K562 (cell line): ENCODE data around the gene CCDC33. TPM values are rescaled to one million over a fixed set of nuclear protein-coding genes. Genes with fewer than 3 reads are reported as not detected.

Experiments
- BDP1 ChIP-seq: IDR thresholded peaks from 3 replicates; pipeline ENCODE4 v1.6.1; 2011; ENCODE audit not compliant: insufficient read length, insufficient read depth
- BHLHE40 ChIP-seq: IDR thresholded peaks from 2 replicates; pipeline ENCODE4 v1.6.1; 2011; ENCODE audit warnings: low read length, improper control_type of control experiment
- CXXC5 ChIP-seq: fragments of 250-450 bp; sonication (Bioruptor Pico); IDR thresholded peaks from 2 replicates; pipeline ENCODE4 v1.8.0; 2022; ENCODE audit warnings: inconsistent platforms, mild to moderate bottlenecking, moderate library complexity
- DMBX1 ChIP-seq: fragments of 250-450 bp; sonication (Bioruptor Pico); IDR thresholded peaks from 2 replicates; pipeline ENCODE4 v1.8.0; 2022; ENCODE audit warnings: inconsistent platforms, mild to moderate bottlenecking, moderate library complexity, borderline replicate concordance
- FOXP4 ChIP-seq: sonication (generic); formaldehyde crosslinking; IDR thresholded peaks from 2 replicates; pipeline ENCODE4 v1.8.0; 2022; ENCODE audit warnings: mild to moderate bottlenecking, missing genetic modification reagents, borderline replicate concordance
- IFI16 ChIP-seq: fragments of 250-450 bp; sonication (Bioruptor Pico); IDR thresholded peaks from 2 replicates; pipeline ENCODE4 v2.1.2; 2022; ENCODE audit warnings: mild to moderate bottlenecking, inconsistent platforms
- KHSRP ChIP-seq: fragments of 450-650 bp; IDR thresholded peaks from 2 replicates; pipeline ENCODE4 v1.6.1; 2017
- MXD1 ChIP-seq: fragments of 250-450 bp; sonication (Bioruptor Pico); IDR thresholded peaks from 2 replicates; pipeline ENCODE4 v1.8.0; 2021; ENCODE audit warnings: borderline replicate concordance, mild to moderate bottlenecking, moderate library complexity; ENCODE audit not compliant: poor library complexity, severe bottlenecking
- MYNN ChIP-seq, 2 experiments: sonication (generic); formaldehyde crosslinking in 1 of 2; IDR thresholded peaks; 2 replicates each; pipeline versions ENCODE4 v1.5.0 to v1.6.1; 2016 to 2020; ENCODE audit warnings: antibody characterized with exemption in 1 of 2, missing genetic modification reagents in 1 of 2
- PTBP1 ChIP-seq: fragments of 200-400 bp; formaldehyde crosslinking; IDR thresholded peaks from 2 replicates; pipeline ENCODE4 v1.6.1; 2017; ENCODE audit warnings: low read depth, low read length
- RAD21 ChIP-seq, 2 experiments: fragments of 250-450 bp in 1 of 2; fragments of 450-650 bp in 1 of 2; sonication (Bioruptor Pico) in 1 of 2; formaldehyde crosslinking in 1 of 2; IDR thresholded peaks in 1 of 2; conservative IDR thresholded peaks in 1 of 2; 2 replicates each; pipeline versions ENCODE4 v1.4.0 to v1.8.0; 2020 to 2022; ENCODE audit warnings: mild to moderate bottlenecking in 2 of 2, moderate library complexity in 1 of 2
- RAD51 ChIP-seq: fragments of 450-650 bp; IDR thresholded peaks from 2 replicates; pipeline ENCODE4 v1.7.1; 2016; ENCODE audit warnings: low read depth, mild to moderate bottlenecking, borderline replicate concordance
- RBFOX2 ChIP-seq: fragments of 200-400 bp; formaldehyde crosslinking; IDR thresholded peaks from 2 replicates; pipeline ENCODE4 v1.6.1; 2017; ENCODE audit warnings: low read depth, mild to moderate bottlenecking, low read length, moderate library complexity
- RBM15 ChIP-seq: fragments of 200-400 bp; formaldehyde crosslinking; IDR thresholded peaks from 2 replicates; pipeline ENCODE4 v1.6.1; 2018; ENCODE audit warnings: mild to moderate bottlenecking, low read length, moderate library complexity; ENCODE audit not compliant: insufficient read depth
- SREBF1 ChIP-seq: fragments of 150-350 bp; IDR thresholded peaks from 2 replicates; pipeline ENCODE4 v1.6.1; 2014; ENCODE audit warnings: antibody characterized with exemption, low read depth, low read length, borderline replicate concordance
- TCFL5 ChIP-seq: fragments of 250-450 bp; sonication (Bioruptor Pico); conservative IDR thresholded peaks from 2 replicates; pipeline ENCODE4 v1.6.1; 2021; ENCODE audit warnings: mild to moderate bottlenecking, moderate library complexity, matching md5 sums
- ZBTB17 ChIP-seq: fragments of 450-650 bp; formaldehyde crosslinking; IDR thresholded peaks from 2 replicates; pipeline ENCODE4 v1.4.0; 2020; ENCODE audit warnings: mild to moderate bottlenecking
- polyA plus RNA-seq, 8 experiments: library from polyadenylated mRNA; depleted of rRNA in 4 of 8; stranded (reverse) in 5 of 8; unstranded in 3 of 8; fragments of >200 nt; fragmentation: Nextera tagmentation in 2 of 8; fragmentation: Illumina TruSeq in 1 of 8; extraction: Ambion mirVana in 2 of 8; extraction: Trizol in 1 of 8; gene quantifications; 2 replicates each; pipeline versions ENCODE4 v1.2.1 to v1.2.3, GENCODE V29; 2011 to 2014; ENCODE audit warnings: inconsistent platforms in 1 of 8, missing spikeins in 1 of 8
- total RNA-seq, 7 experiments: library from RNA; depleted of rRNA in 6 of 7; stranded (reverse); fragments of >200 nt in 6 of 7; fragmentation: Illumina TruSeq in 2 of 7; extraction: Trizol in 2 of 7; gene quantifications; 2 replicates each; pipeline versions ENCODE4 v1.2.1 to v1.2.3, GENCODE V29; 2011 to 2021; ENCODE audit warnings: low replicate concordance in 1 of 7
- TF ChIP-seq, protein P1 (sequence below): fragments of 250-450 bp; sonication (Bioruptor Pico); IDR thresholded peaks from 2 replicates; pipeline ENCODE4 v1.4.0; 2020
- TF ChIP-seq, protein P2 (sequence below): fragments of 450-650 bp; IDR thresholded peaks from 2 replicates; pipeline ENCODE4 v1.6.1; 2016; ENCODE audit warnings: borderline replicate concordance
- TF ChIP-seq, protein P3 (sequence below): IDR thresholded peaks from 3 replicates; pipeline ENCODE4 v1.6.1; 2011; ENCODE audit warnings: borderline replicate concordance, mild to moderate bottlenecking; ENCODE audit not compliant: insufficient read length, insufficient read depth

The CCDC33 gene
- total and polyA plus RNA-seq, 9 of the 15 experiments (the other 6 are each of a cell fraction or from before 2014, with no cell fraction given), result 0.08 to 1.1 (median 0.15) TPM; not detected in 4

DNA sequence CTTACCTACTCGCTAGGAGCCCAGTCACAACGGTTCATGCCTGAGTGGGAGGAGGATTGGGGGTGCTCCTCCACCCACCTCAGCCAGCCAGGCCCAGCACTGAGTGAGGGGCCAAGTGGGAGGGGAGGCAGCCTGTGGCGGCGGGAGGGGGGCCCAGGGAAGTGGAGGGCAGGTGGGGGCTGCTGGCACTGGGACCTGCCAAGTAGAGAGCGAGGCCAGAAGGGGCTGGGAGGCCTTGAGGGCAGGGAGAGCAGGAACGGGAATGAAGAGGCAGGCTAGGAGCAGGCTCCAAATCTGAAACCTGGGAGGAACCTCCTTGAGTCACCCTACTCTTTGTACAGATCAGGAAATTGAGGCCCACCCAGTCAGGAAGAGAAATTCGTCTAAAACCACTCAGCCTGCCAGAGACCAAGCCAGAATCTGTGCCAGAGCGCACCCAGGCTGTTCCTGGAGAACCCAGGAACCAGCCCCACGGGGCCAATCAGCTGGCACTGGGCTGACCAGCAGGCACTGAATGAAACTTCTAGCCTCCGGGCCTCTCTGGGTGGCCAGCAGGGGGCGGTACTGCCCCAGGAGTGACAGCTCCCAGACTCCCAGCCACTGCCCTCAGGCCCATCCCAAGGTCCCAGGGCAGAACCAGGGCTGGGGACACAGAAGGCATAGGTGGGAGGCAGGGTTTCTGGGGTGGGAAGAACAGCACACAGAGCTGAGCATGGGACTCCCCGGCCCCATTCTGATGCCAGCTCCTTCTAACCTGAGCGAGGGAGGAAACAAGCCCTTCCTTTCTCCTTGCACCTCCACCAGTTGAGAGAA, 146.1 kb downstream of the CCDC33 start (continued):
- no peak for TF ChIP-seq RBFOX2
- TF ChIP-seq KHSRP, result no peak
- TF ChIP-seq CXXC5 (CRISPR knock-in tag), result no peak
- TF ChIP-seq TCFL5 (CRISPR knock-in tag), result no peak
- TF ChIP-seq, protein P1, sequence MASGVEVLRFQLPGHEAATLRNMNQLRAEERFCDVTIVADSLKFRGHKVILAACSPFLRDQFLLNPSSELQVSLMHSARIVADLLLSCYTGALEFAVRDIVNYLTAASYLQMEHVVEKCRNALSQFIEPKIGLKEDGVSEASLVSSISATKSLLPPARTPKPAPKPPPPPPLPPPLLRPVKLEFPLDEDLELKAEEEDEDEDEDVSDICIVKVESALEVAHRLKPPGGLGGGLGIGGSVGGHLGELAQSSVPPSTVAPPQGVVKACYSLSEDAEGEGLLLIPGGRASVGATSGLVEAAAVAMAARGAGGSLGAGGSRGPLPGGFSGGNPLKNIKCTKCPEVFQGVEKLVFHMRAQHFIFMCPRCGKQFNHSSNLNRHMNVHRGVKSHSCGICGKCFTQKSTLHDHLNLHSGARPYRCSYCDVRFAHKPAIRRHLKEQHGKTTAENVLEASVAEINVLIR (CRISPR knock-in tag), result no peak
- TF ChIP-seq BDP1, result no peak
- no peak for TF ChIP-seq MYNN (IDR thresholded peaks at IDR 0.05)
- TF ChIP-seq MYNN (CRISPR knock-in tag; IDR thresholded peaks at IDR 0.05), result no peak
- TF ChIP-seq SREBF1, result no peak
- no peak for TF ChIP-seq RBM15
- TF ChIP-seq RAD21 (CRISPR knock-in tag; conservative IDR thresholded peaks at IDR 0.05 in 1 of 2, IDR thresholded peaks at IDR 0.05 in 1 of 2), result peak; percentile 99 to 100
- no peak for TF ChIP-seq FOXP4 (CRISPR knock-in tag)
- TF ChIP-seq DMBX1 (CRISPR knock-in tag), result no peak
- TF ChIP-seq MXD1 (CRISPR knock-in tag), result no peak
- TF ChIP-seq, protein P2, sequence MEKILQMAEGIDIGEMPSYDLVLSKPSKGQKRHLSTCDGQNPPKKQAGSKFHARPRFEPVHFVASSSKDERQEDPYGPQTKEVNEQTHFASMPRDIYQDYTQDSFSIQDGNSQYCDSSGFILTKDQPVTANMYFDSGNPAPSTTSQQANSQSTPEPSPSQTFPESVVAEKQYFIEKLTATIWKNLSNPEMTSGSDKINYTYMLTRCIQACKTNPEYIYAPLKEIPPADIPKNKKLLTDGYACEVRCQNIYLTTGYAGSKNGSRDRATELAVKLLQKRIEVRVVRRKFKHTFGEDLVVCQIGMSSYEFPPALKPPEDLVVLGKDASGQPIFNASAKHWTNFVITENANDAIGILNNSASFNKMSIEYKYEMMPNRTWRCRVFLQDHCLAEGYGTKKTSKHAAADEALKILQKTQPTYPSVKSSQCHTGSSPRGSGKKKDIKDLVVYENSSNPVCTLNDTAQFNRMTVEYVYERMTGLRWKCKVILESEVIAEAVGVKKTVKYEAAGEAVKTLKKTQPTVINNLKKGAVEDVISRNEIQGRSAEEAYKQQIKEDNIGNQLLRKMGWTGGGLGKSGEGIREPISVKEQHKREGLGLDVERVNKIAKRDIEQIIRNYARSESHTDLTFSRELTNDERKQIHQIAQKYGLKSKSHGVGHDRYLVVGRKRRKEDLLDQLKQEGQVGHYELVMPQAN, result no peak
- TF ChIP-seq BHLHE40, result peak; percentile 38; the same call in 1 of the 2 replicates
- TF ChIP-seq IFI16, result no peak
- TF ChIP-seq, protein P3, sequence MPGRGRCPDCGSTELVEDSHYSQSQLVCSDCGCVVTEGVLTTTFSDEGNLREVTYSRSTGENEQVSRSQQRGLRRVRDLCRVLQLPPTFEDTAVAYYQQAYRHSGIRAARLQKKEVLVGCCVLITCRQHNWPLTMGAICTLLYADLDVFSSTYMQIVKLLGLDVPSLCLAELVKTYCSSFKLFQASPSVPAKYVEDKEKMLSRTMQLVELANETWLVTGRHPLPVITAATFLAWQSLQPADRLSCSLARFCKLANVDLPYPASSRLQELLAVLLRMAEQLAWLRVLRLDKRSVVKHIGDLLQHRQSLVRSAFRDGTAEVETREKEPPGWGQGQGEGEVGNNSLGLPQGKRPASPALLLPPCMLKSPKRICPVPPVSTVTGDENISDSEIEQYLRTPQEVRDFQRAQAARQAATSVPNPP, result no peak
- TF ChIP-seq PTBP1, result no peak
- no peak for TF ChIP-seq ZBTB17 (CRISPR knock-in tag)
- TF ChIP-seq RAD51, result no peak
